CD4-positive, alpha-beta memory T cell (primary cell): ENCODE data around the gene ANKDD1B. TPM values are rescaled to one million over a fixed set of nuclear protein-coding genes. Genes with fewer than 3 reads are reported as not detected.

Source experiments
- CTCF ChIA-PET: fragments of 350-600 bp; sonication (Branson Sonifier 250); formaldehyde crosslinking; loops from one replicate; lab custom pipeline; 2021; ENCODE audit warnings: inconsistent platforms; ENCODE audit not compliant: partially characterized antibody; lab: Charles Lee
- POLR2A ChIA-PET: fragments of 350-600 bp; sonication (Branson Sonifier 250); formaldehyde crosslinking; loops from one replicate; lab custom pipeline; 2021; ENCODE audit not compliant: partially characterized antibody; lab: Charles Lee
- DNase-seq, 5 donors: peaks; one replicate each; pipeline versions ENCODE4 v3.0.0 to v3.0.0-alpha.2; 2020 to 2022; ENCODE audit warnings: mixed read lengths in 1 of 5
- H3K27ac ChIP-seq: one replicate; pipeline ENCODE4 v1.7.0; 2013; ENCODE audit warnings: low read depth, low read length
- H3K27me3 ChIP-seq: 2 replicates; pipeline ENCODE4 v1.7.0; 2013; ENCODE audit warnings: mild to moderate bottlenecking, low read length, moderate library complexity; ENCODE audit not compliant: insufficient read depth
- H3K36me3 ChIP-seq: 2 replicates; pipeline ENCODE4 v1.7.0; 2013; ENCODE audit warnings: mild to moderate bottlenecking, low read length, moderate library complexity; ENCODE audit not compliant: insufficient read depth
- H3K4me1 ChIP-seq: 2 replicates; pipeline ENCODE4 v1.7.0; 2013; ENCODE audit warnings: mild to moderate bottlenecking, low read length, moderate library complexity; ENCODE audit not compliant: insufficient read depth
- H3K4me3 ChIP-seq, 2 donors: one replicate each; pipeline ENCODE4 v1.7.0; 2013; ENCODE audit warnings: low read length in 2 of 2, mild to moderate bottlenecking in 1 of 2
- H3K9me3 ChIP-seq, 2 donors: one replicate each; pipeline ENCODE4 v1.7.0; 2013; ENCODE audit warnings: low read length in 2 of 2, control low read depth in 1 of 2; ENCODE audit not compliant: control insufficient read depth in 1 of 2
- H3K27ac Mint-ChIP-seq, 7 donors: one replicate each; pipeline ENCODE4 v1.8.0; 2020 to 2021; ENCODE audit warnings: mixed read lengths in 7 of 7, mild to moderate bottlenecking in 6 of 7, inconsistent platforms in 3 of 7, moderate library complexity in 3 of 7
- H3K27me3 Mint-ChIP-seq, 2 donors: one replicate each; pipeline ENCODE4 v1.8.0; 2020 to 2021; ENCODE audit warnings: mixed read lengths in 2 of 2
- H3K36me3 Mint-ChIP-seq, 2 donors: one replicate each; pipeline ENCODE4 v1.8.0; 2020 to 2021; ENCODE audit warnings: mixed read lengths in 2 of 2, inconsistent platforms in 1 of 2, mild to moderate bottlenecking in 1 of 2
- H3K4me1 Mint-ChIP-seq, 4 donors: one replicate each; pipeline ENCODE4 v1.8.0; 2020 to 2021; ENCODE audit warnings: mixed read lengths in 4 of 4, mild to moderate bottlenecking in 1 of 4
- H3K4me3 Mint-ChIP-seq, 8 donors: one replicate each; pipeline ENCODE4 v1.8.0; 2020 to 2021; ENCODE audit warnings: mixed read lengths in 8 of 8, mild to moderate bottlenecking in 7 of 8, moderate library complexity in 6 of 8, inconsistent platforms in 3 of 8
- H3K9me3 Mint-ChIP-seq, 8 donors: one replicate each; pipeline ENCODE4 v1.8.0; 2020 to 2021; ENCODE audit warnings: mixed read lengths in 8 of 8, mild to moderate bottlenecking in 5 of 8, inconsistent platforms in 3 of 8, moderate library complexity in 1 of 8
- intact Hi-C: fragments of 100-400 bp; cut with micrococcal nuclease; formaldehyde crosslinking; loops from one replicate; pipeline ENCODE4 v1.15.1; 2023
- polyA plus RNA-seq, 2 donors: library from polyadenylated mRNA; unstranded; fragments of 300-500 nt; fragmentation: Illumina TruSeq; gene quantifications; one replicate each; pipeline ENCODE4 v1.2.3, GENCODE V29; 2021
- total RNA-seq, 2 experiments: library from RNA; stranded (reverse); gene quantifications; one replicate each; pipeline ENCODE4 v1.2.3, GENCODE V29; 2021

The ANKDD1B gene
- total and polyA plus RNA-seq, 4 experiments from 2014 or later, result 0.61 to 0.73 TPM; not detected in 2

GRCh38 chr5:75626959-75627358 lies 15.7 kb downstream of the ANKDD1B start:
- intact Hi-C loops, result no loop called here
- H3K27me3 Mint-ChIP-seq, result no peaks in the 10 kb centered on the region
- CTCF ChIA-PET, result no interaction called here

GRCh38 chr5:75627801-75628200 lies 16.5 kb downstream of the ANKDD1B start:
- ChIA-PET CTCF (no interaction called here), POLR2A (no interaction called here)
- Histone ChIP-seq H3K9me3 (no peaks in the 10 kb centered on the region), H3K36me3 (no peaks in the 10 kb centered on the region), H3K27ac (no peak overlapping the region), H3K4me1 (no peaks in the 10 kb centered on the region), H3K27me3 (no peaks in the 10 kb centered on the region), H3K4me3 (no peak overlapping the region)
- Mint-ChIP-seq H3K27me3 (no peaks in the 10 kb centered on the region), H3K4me3 (no peak overlapping the region), H3K36me3 (no peaks in the 10 kb centered on the region), H3K27ac (no peak overlapping the region), H3K4me1 (no peaks in the 10 kb centered on the region), H3K9me3 (peaks cover 0 to 2% (median 0%) of the 10 kb centered on the region in 8 donors)
- no peak for DNase-seq
- intact Hi-C loops, result no loop called here

More at GRCh38 chr5:75626959-75627358, 15.7 kb downstream of the ANKDD1B start:
- H3K27ac Mint-ChIP-seq, result no peak overlapping the region
- Histone ChIP-seq H3K4me1 (no peaks in the 10 kb centered on the region), H3K4me3 (no peak overlapping the region), H3K36me3 (no peaks in the 10 kb centered on the region), H3K27ac (no peak overlapping the region), H3K27me3 (no peaks in the 10 kb centered on the region), H3K9me3 (no peaks in the 10 kb centered on the region)
- POLR2A ChIA-PET, result no interaction called here
- peaks cover 0 to 2% (median 0%) of the 10 kb centered on the region in 8 donors for H3K9me3 Mint-ChIP-seq
- H3K4me3 Mint-ChIP-seq, result no peak overlapping the region
- H3K4me1 Mint-ChIP-seq, result no peaks in the 10 kb centered on the region
- H3K36me3 Mint-ChIP-seq, result no peaks in the 10 kb centered on the region
- no peak for DNase-seq

- H3K36me3 Mint-ChIP-seq, result no peaks in the 10 kb centered on the region
These were observed 19.6 kb downstream of the ANKDD1B start for GRCh38 chr5:75630875-75631274.

GRCh38 chr5:75632321-75632720 lies 21.1 kb downstream of the ANKDD1B start:
- ChIA-PET CTCF (no interaction called here), POLR2A (no interaction called here)
- Histone ChIP-seq H3K27ac (no peak overlapping the region), H3K4me3 (no peak overlapping the region), H3K36me3 (no peaks in the 10 kb centered on the region), H3K27me3 (no peaks in the 10 kb centered on the region), H3K4me1 (no peaks in the 10 kb centered on the region), H3K9me3 (no peaks in the 10 kb centered on the region)
- DNase-seq, result no peak
- H3K4me1 Mint-ChIP-seq, result no peaks in the 10 kb centered on the region
- no peak overlapping the region for H3K27ac Mint-ChIP-seq
- H3K4me3 Mint-ChIP-seq, result no peak overlapping the region
- H3K36me3 Mint-ChIP-seq, result no peaks in the 10 kb centered on the region
- H3K27me3 Mint-ChIP-seq, result no peaks in the 10 kb centered on the region
- intact Hi-C loops, result no loop called here
- H3K9me3 Mint-ChIP-seq, result peaks cover 0 to 3% (median 0%) of the 10 kb centered on the region in 8 donors

More at GRCh38 chr5:75630875-75631274, 19.6 kb downstream of the ANKDD1B start:
- Mint-ChIP-seq H3K27ac (no peak overlapping the region), H3K9me3 (peaks cover 0 to 3% (median 0%) of the 10 kb centered on the region in 8 donors), H3K27me3 (no peaks in the 10 kb centered on the region), H3K4me3 (no peak overlapping the region), H3K4me1 (no peaks in the 10 kb centered on the region)
- no peaks in the 10 kb centered on the region for H3K9me3 ChIP-seq
- no peaks in the 10 kb centered on the region for H3K4me1 ChIP-seq
- H3K27ac ChIP-seq, result no peak overlapping the region
- no peaks in the 10 kb centered on the region for H3K27me3 ChIP-seq
- POLR2A ChIA-PET, result no interaction called here
- DNase-seq, result no peak
- no peak overlapping the region for H3K4me3 ChIP-seq
- intact Hi-C loops, result no loop called here
- H3K36me3 ChIP-seq, result no peaks in the 10 kb centered on the region
- CTCF ChIA-PET, result no interaction called here

DNA sequence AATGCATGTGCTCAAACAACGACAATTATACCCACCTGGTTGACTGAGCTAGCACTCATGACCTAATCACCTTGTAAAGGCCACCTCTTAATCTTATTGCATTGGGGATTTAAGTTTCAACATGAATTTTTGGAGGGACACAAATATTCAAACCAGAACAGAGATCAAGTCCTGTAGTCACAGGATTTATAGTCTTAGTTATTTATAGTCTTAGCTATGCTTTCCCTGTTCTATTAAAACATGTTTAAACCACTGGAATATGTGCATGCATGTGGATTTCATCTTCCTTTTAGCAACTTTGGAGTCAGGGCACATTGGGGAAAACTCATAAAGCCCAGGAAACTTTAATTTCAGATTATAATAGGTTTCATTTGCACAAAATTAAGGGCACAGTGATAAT lies 26.7 kb downstream of the ANKDD1B start:
- no peak overlapping the region for H3K27ac ChIP-seq
- no peaks in the 10 kb centered on the region for H3K9me3 ChIP-seq
- Mint-ChIP-seq H3K9me3 (peaks cover 0 to 10% (median 2%) of the 10 kb centered on the region in 8 donors), H3K27me3 (no peaks in the 10 kb centered on the region), H3K4me3 (no peak overlapping the region), H3K4me1 (no peaks in the 10 kb centered on the region), H3K36me3 (peaks cover 0 to 1% of the 10 kb centered on the region in 2 donors), H3K27ac (no peak overlapping the region)
- H3K36me3 ChIP-seq, result no peaks in the 10 kb centered on the region
- CTCF ChIA-PET, result no interaction called here
- intact Hi-C loops, result no loop called here
- no peak for DNase-seq
- H3K27me3 ChIP-seq, result no peaks in the 10 kb centered on the region
- H3K4me3 ChIP-seq, result no peak overlapping the region
- POLR2A ChIA-PET, result no interaction called here
- H3K4me1 ChIP-seq, result no peaks in the 10 kb centered on the region

DNA sequence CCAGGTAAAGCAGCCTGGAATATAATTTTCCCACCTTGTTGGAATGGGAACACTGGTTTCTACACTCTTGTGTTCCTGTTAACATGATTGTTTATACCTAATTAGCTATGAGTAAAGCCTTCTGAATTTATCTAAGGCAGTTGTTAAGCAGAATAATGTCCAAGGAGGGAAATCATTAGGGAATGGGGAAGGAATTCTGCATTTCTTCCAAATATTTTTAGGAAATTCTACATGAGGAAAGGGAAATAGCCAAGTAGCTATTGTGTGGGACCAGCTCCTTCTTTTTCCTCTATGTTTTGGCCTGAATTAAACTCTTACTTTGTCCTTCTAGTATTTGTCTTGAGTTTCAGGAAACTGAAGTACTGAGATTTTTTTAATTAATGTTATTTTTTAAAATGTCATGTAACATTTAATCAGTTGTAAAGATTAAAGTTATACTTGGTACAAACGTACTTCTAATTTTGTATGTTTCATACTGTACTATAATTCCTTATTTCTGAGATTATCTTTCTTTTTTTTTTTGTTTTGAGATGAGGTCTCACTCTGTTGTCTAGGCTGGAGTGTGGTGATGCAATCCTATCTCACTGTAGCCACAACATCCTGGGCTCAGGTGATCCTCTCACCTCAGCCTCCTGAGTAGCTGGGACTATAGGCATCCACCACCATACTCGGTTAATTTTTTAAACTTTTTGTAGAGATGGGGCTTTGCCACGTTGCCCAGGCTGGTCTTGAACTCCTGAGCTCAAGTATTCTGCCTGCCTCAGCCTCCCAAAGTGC lies 28.5 kb downstream of the ANKDD1B start:
- Mint-ChIP-seq H3K4me1 (no peaks in the 10 kb centered on the region), H3K36me3 (peaks cover 0 to 1% of the 10 kb centered on the region in 2 donors), H3K27ac (no peak overlapping the region), H3K4me3 (no peak overlapping the region), H3K27me3 (no peaks in the 10 kb centered on the region), H3K9me3 (peaks cover 0 to 10% (median 2%) of the 10 kb centered on the region in 8 donors)
- Histone ChIP-seq H3K27ac (no peak overlapping the region), H3K9me3 (no peaks in the 10 kb centered on the region), H3K36me3 (no peaks in the 10 kb centered on the region), H3K4me3 (no peak overlapping the region), H3K4me1 (no peaks in the 10 kb centered on the region), H3K27me3 (no peaks in the 10 kb centered on the region)
- ChIA-PET POLR2A (no interaction called here), CTCF (no interaction called here)
- DNase-seq, result no peak
- intact Hi-C loops, result no loop called here

- no peak overlapping the region for H3K27ac Mint-ChIP-seq
- Histone ChIP-seq H3K9me3 (no peaks in the 10 kb centered on the region), H3K36me3 (no peaks in the 10 kb centered on the region), H3K27me3 (no peaks in the 10 kb centered on the region), H3K4me1 (no peaks in the 10 kb centered on the region), H3K27ac (no peak overlapping the region), H3K4me3 (no peak overlapping the region)
- ChIA-PET POLR2A (no interaction called here), CTCF (no interaction called here)
- DNase-seq, result no peak
- H3K27me3 Mint-ChIP-seq, result no peaks in the 10 kb centered on the region
- H3K4me3 Mint-ChIP-seq, result no peak overlapping the region
- peaks cover 0 to 1% of the 10 kb centered on the region in 2 donors for H3K36me3 Mint-ChIP-seq
- no peaks in the 10 kb centered on the region for H3K4me1 Mint-ChIP-seq
- intact Hi-C loops, result no loop called here
- peaks cover 0 to 10% (median 2%) of the 10 kb centered on the region in 8 donors for H3K9me3 Mint-ChIP-seq
These were observed 29.1 kb downstream of the ANKDD1B start for GRCh38 chr5:75640395-75640794.
